ENCODE measurements around the gene CDSN. TPM values are rescaled to one million over a fixed set of nuclear protein-coding genes. Genes with fewer than 3 reads are reported as not detected.

The CDSN gene
- total and polyA plus RNA-seq, 2 of the 8 experiments (the other 6 are each of a cell fraction or from before 2014, with no cell fraction given), result not detected

GRCh38 chr6:31163922-31164321, 43.7 kb upstream of the CDSN start (continued):
- TF ChIP-seq KDM5A (IDR thresholded peaks at IDR 0.05; ENCODE audit: low read length) (no peak), CREB1 (IDR thresholded peaks at IDR 0.05) (no peak)

All from H1 (cell line).